Smooth muscle cell (in vitro differentiated cells): ENCODE data around the gene MRPL14. TPM values are rescaled to one million over a fixed set of nuclear protein-coding genes. Genes with fewer than 3 reads are reported as not detected.
A peak's percentile ranks its signal among the peaks of the same experiment; 100 is the strongest.

Source experiments
- DNase-seq: peaks from one replicate; lab custom pipeline; 2025; ENCODE audit not compliant: unreplicated experiment; lab: John Stamatoyannopoulos, UW
- H2AFZ ChIP-seq: fragments of 200-600 bp; sonication (generic); 2 replicates; pipeline ENCODE4 v1.6.0; 2016; ENCODE audit warnings: antibody characterized with exemption, low read depth, mild to moderate bottlenecking
- H3F3A ChIP-seq: fragments of 200-600 bp; sonication (generic); 2 replicates; pipeline ENCODE4 v1.6.0; 2017; ENCODE audit warnings: antibody characterized with exemption, low read depth
- H3K27ac ChIP-seq: fragments of 200-600 bp; sonication (generic); 2 replicates; pipeline ENCODE4 v1.5.1; 2016; ENCODE audit warnings: low read depth, mild to moderate bottlenecking
- H3K27me3 ChIP-seq: fragments of 200-600 bp; sonication (generic); 2 replicates; pipeline ENCODE4 v1.6.1; 2016; ENCODE audit warnings: low read depth, mild to moderate bottlenecking
- H3K36me3 ChIP-seq: fragments of 200-600 bp; sonication (generic); 2 replicates; pipeline ENCODE4 v1.5.1; 2016; ENCODE audit warnings: low read depth
- H3K4me1 ChIP-seq: fragments of 200-600 bp; sonication (generic); 2 replicates; pipeline ENCODE4 v1.5.1; 2016; ENCODE audit warnings: low read depth
- H3K4me2 ChIP-seq: fragments of 200-600 bp; sonication (generic); 2 replicates; pipeline ENCODE4 v1.6.0; 2016; ENCODE audit warnings: mild to moderate bottlenecking
- H3K4me3 ChIP-seq: fragments of 200-600 bp; sonication (generic); 2 replicates; pipeline ENCODE4 v1.5.1; 2016; ENCODE audit warnings: mild to moderate bottlenecking
- H3K79me2 ChIP-seq: fragments of 200-600 bp; sonication (generic); 2 replicates; pipeline ENCODE4 v1.6.0; 2016; ENCODE audit warnings: low read depth, mild to moderate bottlenecking
- H3K9ac ChIP-seq: fragments of 200-600 bp; sonication (generic); 2 replicates; pipeline ENCODE4 v1.6.0; 2016; ENCODE audit warnings: low read depth
- H3K9me3 ChIP-seq: fragments of 200-600 bp; sonication (generic); replicated peaks from 2 replicates; pipeline ENCODE4 v1.5.1; 2016; ENCODE audit warnings: low read depth
- H4K20me1 ChIP-seq: fragments of 200-600 bp; sonication (generic); 2 replicates; pipeline ENCODE4 v1.6.0; 2016; ENCODE audit warnings: low read depth
- CTCF ChIP-seq: fragments of 200-600 bp; sonication (generic); IDR thresholded peaks from 2 replicates; pipeline ENCODE4 v1.5.1; 2017; ENCODE audit warnings: borderline replicate concordance, mild to moderate bottlenecking, antibody characterized with exemption; ENCODE audit not compliant: insufficient read depth, poor library complexity, severe bottlenecking
- WGBS: methylation state at CpG from one replicate; pipeline ENCODE4 v1.1.7; 2016; ENCODE audit warnings: low lambda C conversion rate; 5-methylcytosine and 5-hydroxymethylcytosine counted together
- polyA plus RNA-seq: library from polyadenylated mRNA; unstranded; fragments of >200 nt; fragmentation: Nextera tagmentation; extraction: Ambion mirVana; gene quantifications from 2 replicates; pipeline ENCODE4 v1.2.1, GENCODE V29; 2016
- total RNA-seq: library from RNA; depleted of rRNA; stranded (reverse); fragments of >200 nt; gene quantifications from 2 replicates; pipeline ENCODE4 v1.2.3, GENCODE V29; 2014

The MRPL14 gene
- total and polyA plus RNA-seq, 2 experiments from 2014 or later = 53.4 to 97.9 TPM

- Histone ChIP-seq H3K79me2 (no peaks in the 10 kb centered on the region), H3F3A (peaks cover 22% of the 10 kb centered on the region), H3K27ac (no peak overlapping the region)
Observed at GRCh38 chr6:44077214-44077946, 49.9 kb downstream of the MRPL14 start.

GRCh38 chr6:44076356-44077213 is 50.7 kb downstream of the MRPL14 start:
- no peak overlapping the region for H3K9ac ChIP-seq
- H3K79me2 ChIP-seq = no peaks in the 10 kb centered on the region
- H3K36me3 ChIP-seq = no peaks in the 10 kb centered on the region
- H3K4me1 ChIP-seq = peaks cover 45% of the 10 kb centered on the region
- no peak overlapping the region for H3K4me3 ChIP-seq
- peak overlapping the region; percentile 73 for H3K4me2 ChIP-seq
- H4K20me1 ChIP-seq = no peaks in the 10 kb centered on the region
- no peak overlapping the region for H2AFZ ChIP-seq
- 15% methylated on average over 45 of the region's 49 CpGs for WGBS
- no peaks in the 10 kb centered on the region for H3K27me3 ChIP-seq
- peaks cover 22% of the 10 kb centered on the region for H3F3A ChIP-seq
- H3K9me3 ChIP-seq = no peaks in the 10 kb centered on the region
- DNase-seq = no peak
- no peak overlapping the region for H3K27ac ChIP-seq
- no peak for TF ChIP-seq CTCF

More at GRCh38 chr6:44077214-44077946, 49.9 kb downstream of the MRPL14 start:
- Histone ChIP-seq H3K27me3 (no peaks in the 10 kb centered on the region), H3K4me2 (peak overlapping the region; percentile 73), H3K9ac (no peak overlapping the region), H2AFZ (no peak overlapping the region), H3K4me1 (peaks cover 43% of the 10 kb centered on the region), H4K20me1 (no peaks in the 10 kb centered on the region), H3K4me3 (no peak overlapping the region), H3K36me3 (no peaks in the 10 kb centered on the region), H3K9me3 (no peaks in the 10 kb centered on the region)
- 90% methylated on average over 8 of the region's 8 CpGs for WGBS
- no peak for DNase-seq
- no peak for TF ChIP-seq CTCF

GRCh38 chr6:44075647-44076355 is 51.5 kb downstream of the MRPL14 start:
- no peaks in the 10 kb centered on the region for H3K27me3 ChIP-seq
- no peaks in the 10 kb centered on the region for H3K36me3 ChIP-seq
- peaks cover 29% of the 10 kb centered on the region for H3F3A ChIP-seq
- no peak for TF ChIP-seq CTCF
- peaks cover 47% of the 10 kb centered on the region for H3K4me1 ChIP-seq
- DNase-seq = no peak
- no peak overlapping the region for H3K9ac ChIP-seq
- no peaks in the 10 kb centered on the region for H3K79me2 ChIP-seq
- 95% methylated on average over 1 of the region's 2 CpGs for WGBS
- no peak overlapping the region for H3K27ac ChIP-seq
- H3K4me2 ChIP-seq = peak overlapping the region; percentile 73
- H4K20me1 ChIP-seq = no peaks in the 10 kb centered on the region
- no peak overlapping the region for H3K4me3 ChIP-seq
- H2AFZ ChIP-seq = no peak overlapping the region
- no peaks in the 10 kb centered on the region for H3K9me3 ChIP-seq
